Glutamatergic neuron (in vitro differentiated cells): ENCODE measurements around the gene MAN2A1. TPM values are rescaled to one million over a fixed set of nuclear protein-coding genes. Genes with fewer than 3 reads are reported as not detected.

Experiments used
- DNase-seq: peaks from one replicate; pipeline ENCODE4 v3.0.0; 2022
- H3K27ac Mint-ChIP-seq: one replicate; pipeline ENCODE4 v1.8.0; 2020; ENCODE audit warnings: mild to moderate bottlenecking, mixed read lengths, inconsistent platforms; ENCODE audit not compliant: unreplicated experiment
- H3K27me3 Mint-ChIP-seq: one replicate; pipeline ENCODE4 v1.8.0; 2020; ENCODE audit warnings: mild to moderate bottlenecking, moderate library complexity, mixed read lengths, inconsistent platforms; ENCODE audit not compliant: unreplicated experiment
- H3K36me3 Mint-ChIP-seq: one replicate; pipeline ENCODE4 v1.8.0; 2020; ENCODE audit warnings: mild to moderate bottlenecking, mixed read lengths, inconsistent platforms; ENCODE audit not compliant: unreplicated experiment
- H3K4me1 Mint-ChIP-seq: one replicate; pipeline ENCODE4 v1.8.0; 2020; ENCODE audit warnings: mild to moderate bottlenecking, low read depth, mixed read lengths, inconsistent platforms; ENCODE audit not compliant: unreplicated experiment
- H3K4me3 Mint-ChIP-seq: one replicate; pipeline ENCODE4 v1.8.0; 2020; ENCODE audit warnings: mild to moderate bottlenecking, mixed read lengths, inconsistent platforms; ENCODE audit not compliant: unreplicated experiment
- H3K9me3 Mint-ChIP-seq: one replicate; pipeline ENCODE4 v1.8.0; 2020; ENCODE audit warnings: mild to moderate bottlenecking, moderate library complexity, mixed read lengths, inconsistent platforms; ENCODE audit not compliant: unreplicated experiment
- CTCF ChIP-seq: fragments of 200-600 bp; sonication (generic); IDR thresholded peaks from one replicate; pipeline ENCODE4 v1.5.0; 2021; ENCODE audit not compliant: partially characterized antibody, unreplicated experiment
- total RNA-seq: library from RNA; stranded (reverse); fragmentation: NEBNext Ultra II Directional; extraction: Animal tissue kit (Norgen Biotek cat#: 25700); gene quantifications from one replicate; pipeline ENCODE4 v1.2.1, GENCODE V29; 2021; ENCODE audit not compliant: unreplicated experiment

MAN2A1 gene
- total RNA-seq, 1 donor from 2014 or later: 90.8 TPM

DNA sequence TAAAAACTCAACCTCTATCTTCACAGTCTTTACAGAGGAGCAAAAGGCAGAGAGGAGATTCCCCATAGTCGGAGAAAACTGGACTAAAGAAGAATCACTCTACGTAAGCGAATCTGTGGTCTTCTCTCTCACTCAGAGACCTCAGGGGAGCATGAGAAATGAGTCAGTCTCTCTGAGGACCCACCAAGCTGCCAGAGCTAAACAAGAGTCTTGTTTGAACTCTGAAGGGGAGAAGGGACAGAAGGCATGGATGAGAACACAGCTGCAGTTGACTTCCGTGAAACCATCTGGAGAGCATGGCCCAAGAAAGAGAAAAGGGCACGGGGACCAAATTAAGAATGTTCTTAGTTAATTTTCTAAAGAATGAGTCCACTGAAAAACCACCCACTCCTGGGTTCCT lies 12.8 kb upstream of the MAN2A1 start:
- no peaks in the 10 kb centered on the region for H3K36me3 Mint-ChIP-seq
- H3K4me3 Mint-ChIP-seq: peak overlapping the region; percentile 72
- peaks cover 2% of the 10 kb centered on the region for H3K9me3 Mint-ChIP-seq
- H3K27ac Mint-ChIP-seq: peak overlapping the region; percentile 95
- H3K27me3 Mint-ChIP-seq: peaks cover 2% of the 10 kb centered on the region
- peak; percentile 24 for DNase-seq
- H3K4me1 Mint-ChIP-seq: peaks cover 38% of the 10 kb centered on the region
- TF ChIP-seq CTCF: no peak

GRCh38 chr5:109678447-109678846 lies 11.3 kb upstream of the MAN2A1 start:
- DNase-seq: no peak
- Mint-ChIP-seq H3K36me3 (no peaks in the 10 kb centered on the region), H3K27ac (peak overlapping the region; percentile 59), H3K4me1 (peaks cover 38% of the 10 kb centered on the region), H3K27me3 (peaks cover 2% of the 10 kb centered on the region), H3K9me3 (peaks cover 4% of the 10 kb centered on the region), H3K4me3 (no peak overlapping the region)
- TF ChIP-seq CTCF: no peak

DNA sequence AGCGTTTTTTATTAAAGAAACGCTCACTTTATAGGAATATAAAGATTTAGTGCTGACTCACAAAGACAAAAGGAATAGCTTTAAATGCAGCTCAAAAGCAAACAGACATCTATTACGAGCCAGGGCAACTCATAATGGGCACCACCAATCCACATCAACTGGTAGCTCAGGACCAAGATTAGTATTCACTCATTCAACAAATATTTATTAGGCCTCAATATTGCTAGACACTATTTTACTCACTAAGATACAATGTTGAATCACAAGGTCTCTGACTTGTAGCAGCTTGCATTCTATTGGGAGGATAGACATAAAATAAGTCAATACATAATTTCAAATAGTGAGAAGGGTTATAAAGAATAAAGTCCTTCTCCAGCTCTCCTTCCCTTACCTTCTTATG lies 8.0 kb upstream of the MAN2A1 start:
- H3K4me1 Mint-ChIP-seq: peaks cover 21% of the 10 kb centered on the region
- no peak overlapping the region for H3K4me3 Mint-ChIP-seq
- no peak for DNase-seq
- no peak for TF ChIP-seq CTCF
- H3K36me3 Mint-ChIP-seq: no peaks in the 10 kb centered on the region
- H3K27ac Mint-ChIP-seq: no peak overlapping the region
- peaks cover 4% of the 10 kb centered on the region for H3K9me3 Mint-ChIP-seq
- peaks cover 2% of the 10 kb centered on the region for H3K27me3 Mint-ChIP-seq

GRCh38 chr5:109682383-109682782 lies 7.3 kb upstream of the MAN2A1 start:
- no peaks in the 10 kb centered on the region for H3K36me3 Mint-ChIP-seq
- no peak for TF ChIP-seq CTCF
- H3K4me3 Mint-ChIP-seq: no peak overlapping the region
- peaks cover 2% of the 10 kb centered on the region for H3K9me3 Mint-ChIP-seq
- no peaks in the 10 kb centered on the region for H3K27me3 Mint-ChIP-seq
- no peak for DNase-seq
- peaks cover 15% of the 10 kb centered on the region for H3K4me1 Mint-ChIP-seq
- H3K27ac Mint-ChIP-seq: no peak overlapping the region

- Mint-ChIP-seq H3K27me3 (peaks cover 6% of the 10 kb centered on the region), H3K36me3 (no peaks in the 10 kb centered on the region), H3K27ac (no peak overlapping the region), H3K4me1 (peaks cover 6% of the 10 kb centered on the region), H3K9me3 (peaks cover 11% of the 10 kb centered on the region), H3K4me3 (no peak overlapping the region)
- TF ChIP-seq CTCF: no peak
- no peak for DNase-seq
These were observed 3.8 kb upstream of the MAN2A1 start for GRCh38 chr5:109685916-109686315.
